HG03378 (cell line): ENCODE data around the gene FXYD3.
"Not testable (repeated sequence)": the region's sequence is repeated elsewhere in the genome, so short reads cannot be mapped to it uniquely, and the experiment has no call there.

ENCODE experiments used
- ATAC-seq: cut with Tn5 transposase; IDR thresholded peaks from one replicate; pipeline ENCODE4 v1.9.1; 2021; ENCODE audit warnings: mild to moderate bottlenecking, moderate library complexity; ENCODE audit not compliant: unreplicated experiment

The FXYD3 gene

DNA sequence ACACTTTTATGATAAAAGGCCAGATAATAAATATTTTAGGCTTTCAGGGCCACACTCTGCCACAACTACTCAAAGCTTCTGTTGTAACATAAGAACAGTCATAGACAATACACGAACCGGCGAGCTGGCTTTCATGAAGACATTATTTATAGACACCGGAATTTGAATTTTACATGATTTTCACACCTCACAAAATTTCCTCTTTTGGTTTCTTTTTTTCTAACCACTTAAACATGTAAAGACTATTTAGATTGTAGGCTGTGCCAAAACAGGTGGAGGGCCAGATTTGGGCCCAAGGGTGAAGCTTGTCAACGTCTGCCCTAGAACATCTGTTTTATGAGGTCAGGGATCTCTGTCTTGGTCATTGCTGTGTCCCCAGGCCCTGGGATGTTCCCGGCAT lies 29.7 kb upstream of the FXYD3 start:
- no peak for ATAC-seq

GRCh38 chr19:35086455-35086854 lies 29.2 kb upstream of the FXYD3 start:
- ATAC-seq: no peak

GRCh38 chr19:35087393-35087792 lies 28.2 kb upstream of the FXYD3 start:
- no peak for ATAC-seq

GRCh38 chr19:35088131-35088913 lies 27.3 kb upstream of the FXYD3 start:
- no peak for ATAC-seq

- no peak for ATAC-seq
Observed at GRCh38 chr19:35089554-35089953, 26.1 kb upstream of the FXYD3 start.

DNA sequence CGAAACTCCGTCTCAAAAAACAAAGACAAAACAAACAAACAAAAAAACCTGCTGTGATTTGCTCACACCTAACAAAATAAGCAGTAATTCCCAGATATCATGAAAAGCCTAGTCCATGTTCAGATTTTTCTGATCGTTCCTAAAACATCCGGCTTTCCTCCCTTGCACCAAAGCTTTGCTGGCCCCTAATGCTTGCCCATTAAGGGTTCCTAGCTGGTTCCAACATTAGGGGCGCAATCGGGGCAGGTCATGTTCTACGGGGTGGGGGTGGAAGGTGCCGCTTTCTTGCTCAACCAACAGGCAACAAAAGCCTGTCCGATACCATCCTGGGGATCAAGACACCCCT lies 25.5 kb upstream of the FXYD3 start:
- ATAC-seq: no peak

GRCh38 chr19:35090506-35091214 lies 25.0 kb upstream of the FXYD3 start:
- no peak for ATAC-seq

- ATAC-seq: no peak
Observed at GRCh38 chr19:35093430-35093829, 22.2 kb upstream of the FXYD3 start.

DNA sequence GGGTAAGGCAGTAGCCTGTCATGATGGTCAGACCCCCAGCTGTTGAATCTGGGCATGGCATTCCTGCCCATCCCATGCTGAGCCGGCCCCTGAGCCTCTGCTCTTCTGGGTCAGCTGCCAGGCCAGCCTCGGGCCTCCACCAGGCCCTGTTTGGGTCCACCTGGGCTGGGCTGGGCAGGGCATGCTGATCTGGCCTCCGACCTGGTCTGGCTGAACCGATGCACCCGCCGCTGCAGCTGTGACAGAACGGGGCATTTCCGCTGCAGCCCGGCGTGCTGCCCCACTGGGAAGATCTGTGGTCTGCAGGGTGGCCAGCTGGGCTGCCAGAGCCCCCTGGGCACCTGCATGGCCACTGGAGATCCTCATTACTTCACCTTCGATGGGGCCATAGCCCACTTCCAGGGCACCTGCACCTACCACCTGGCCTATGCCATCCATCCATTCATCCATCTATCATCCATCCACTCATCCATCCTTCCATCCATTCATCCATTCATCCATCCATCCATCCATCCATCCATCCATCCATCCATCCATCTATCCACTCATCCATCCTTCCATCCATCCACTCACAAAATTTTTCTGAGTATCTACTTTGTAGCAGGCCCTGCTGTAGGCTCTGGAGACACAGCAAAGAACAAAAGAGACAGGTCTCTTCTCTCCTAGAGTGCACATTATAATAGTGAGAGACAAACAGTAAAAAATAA lies 21.5 kb upstream of the FXYD3 start:
- no peak for ATAC-seq

DNA sequence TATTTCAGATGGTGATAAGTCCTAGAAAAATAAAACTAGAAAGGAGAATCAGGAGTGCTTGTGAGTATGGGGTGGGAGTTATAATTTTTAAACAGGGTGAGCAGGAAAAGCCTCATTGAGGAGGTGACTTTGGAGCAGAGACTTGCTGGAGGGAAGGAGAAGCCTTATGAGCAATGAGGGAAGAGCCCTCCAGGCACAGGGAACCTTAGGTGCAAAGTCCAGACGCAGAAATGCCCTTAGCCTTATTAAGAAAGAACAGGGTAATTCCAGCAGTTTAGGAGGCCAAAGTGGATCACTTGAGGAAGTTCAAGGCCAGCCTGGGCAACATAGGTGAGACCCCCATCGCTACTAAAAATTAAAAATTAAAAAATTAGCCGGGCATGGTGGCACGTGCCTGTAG lies 21.0 kb upstream of the FXYD3 start:
- ATAC-seq: no peak

GRCh38 chr19:35095667-35096368 lies 19.8 kb upstream of the FXYD3 start:
- ATAC-seq: no peak

- no peak for ATAC-seq
Observed at GRCh38 chr19:35098413-35099049, 17.1 kb upstream of the FXYD3 start.

DNA sequence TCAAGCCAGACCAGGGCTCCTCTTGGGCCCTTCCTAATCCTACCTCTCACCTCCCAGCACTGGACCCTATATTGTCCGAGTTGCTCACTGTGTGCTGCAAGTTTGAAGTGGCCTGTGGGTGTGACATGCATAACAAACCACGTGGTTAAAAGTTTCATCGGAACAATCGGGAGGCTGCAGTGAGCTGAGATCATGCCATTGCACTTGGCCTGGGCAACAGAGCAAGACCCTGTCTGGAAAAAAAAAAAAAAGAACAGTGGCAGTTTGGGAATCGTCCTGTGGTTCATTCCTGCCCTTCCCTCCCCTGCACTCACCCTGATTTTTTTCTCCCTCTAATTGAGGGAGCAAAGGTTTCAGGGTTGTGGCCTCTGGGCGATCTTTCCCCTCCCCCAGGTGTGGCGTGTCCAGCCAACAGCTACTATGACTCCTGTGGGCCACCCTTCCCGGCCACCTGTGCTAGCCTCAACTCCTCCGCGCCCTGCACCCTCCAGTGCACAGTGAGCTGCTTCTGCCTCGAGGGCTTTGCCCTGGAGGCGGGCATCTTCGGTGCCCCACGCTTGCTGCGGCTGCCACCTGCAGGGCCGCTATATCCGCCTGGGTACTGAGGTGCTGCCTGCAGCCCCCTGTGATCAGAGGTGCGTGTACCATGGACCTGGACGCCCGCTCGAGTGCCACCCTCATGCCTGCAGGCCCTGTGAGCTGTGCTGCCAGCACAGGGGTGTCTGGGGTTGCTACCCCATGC lies 16.3 kb upstream of the FXYD3 start:
- ATAC-seq: no peak

- no peak for ATAC-seq
Observed at GRCh38 chr19:35099897-35100275, 15.7 kb upstream of the FXYD3 start.

GRCh38 chr19:35100588-35101533 lies 14.8 kb upstream of the FXYD3 start:
- no peak for ATAC-seq

- not testable (repeated sequence) for ATAC-seq
Observed at GRCh38 chr19:35101949-35102348, 13.7 kb upstream of the FXYD3 start.

- ATAC-seq: not testable (repeated sequence)
Observed at GRCh38 chr19:35103614-35104013, 12.0 kb upstream of the FXYD3 start.

- ATAC-seq: no peak
Observed at GRCh38 chr19:35104361-35104760, 11.3 kb upstream of the FXYD3 start.

GRCh38 chr19:35105047-35105410 lies 10.6 kb upstream of the FXYD3 start:
- ATAC-seq: no peak
